Stomach smooth muscle (tissue), 2 donors: ENCODE results near the gene CTAGE4.
"Not testable (repeated sequence)": the region's sequence is repeated elsewhere in the genome, so short reads cannot be mapped to it uniquely, and the experiment has no call there.

Source experiments
- H3K27ac ChIP-seq: one replicate; pipeline ENCODE4 v1.7.0; 2013; ENCODE audit warnings: mild to moderate bottlenecking, low read length, inconsistent platforms
- H3K27me3 ChIP-seq, 2 donors: one replicate each; pipeline ENCODE4 v1.7.0; 2013; ENCODE audit warnings: low read length in 2 of 2; ENCODE audit not compliant: insufficient read depth in 2 of 2, control insufficient read depth in 1 of 2
- H3K36me3 ChIP-seq, 2 donors: one replicate each; pipeline ENCODE4 v1.7.0; 2013; ENCODE audit warnings: low read length in 2 of 2; ENCODE audit not compliant: control insufficient read depth in 2 of 2, insufficient read depth in 2 of 2
- H3K4me1 ChIP-seq: one replicate; pipeline ENCODE4 v1.7.0; 2013; ENCODE audit warnings: low read length; ENCODE audit not compliant: control insufficient read depth, insufficient read depth
- H3K4me3 ChIP-seq, 2 donors: one replicate each; pipeline ENCODE4 v1.7.0; 2013; ENCODE audit warnings: low read length in 2 of 2
- H3K9ac ChIP-seq, 2 donors: one replicate each; pipeline ENCODE4 v1.7.0; 2013; ENCODE audit warnings: low read length in 2 of 2, mild to moderate bottlenecking in 1 of 2
- H3K9me3 ChIP-seq, 2 donors: one replicate each; pipeline ENCODE4 v1.7.0; 2013; ENCODE audit warnings: low read length in 2 of 2; ENCODE audit not compliant: control insufficient read depth in 2 of 2
- donor health status: healthy.
- donor health status: Pancreatic carcinoma.

Gene CTAGE4

GRCh38 chr7:144183166-144183565, at the start of gene CTAGE4:
Gene CTAGE4, plus strand, starts transcription at chr7:144183466. Its CDS starts 38 bp downstream, at chr7:144183504.
- not testable (repeated sequence) for H3K9me3 ChIP-seq, H3K27ac ChIP-seq, H3K27me3 ChIP-seq, H3K36me3 ChIP-seq, H3K4me3 ChIP-seq, H3K4me1 ChIP-seq, H3K9ac ChIP-seq

GRCh38 chr7:144134116-144134515, 49.1 kb upstream of the CTAGE4 start:
- Histone ChIP-seq H3K4me3 (no peak overlapping the region), H3K9ac (no peak overlapping the region), H3K9me3 (no peaks in the 10 kb centered on the region), H3K36me3 (no peaks in the 10 kb centered on the region), H3K4me1 (no peaks in the 10 kb centered on the region), H3K27ac (no peak overlapping the region), H3K27me3 (no peaks in the 10 kb centered on the region)

- Histone ChIP-seq H3K36me3 (no peaks in the 10 kb centered on the region), H3K4me3 (no peak overlapping the region), H3K27ac (no peak overlapping the region), H3K4me1 (no peaks in the 10 kb centered on the region), H3K9ac (no peak overlapping the region), H3K9me3 (no peaks in the 10 kb centered on the region), H3K27me3 (no peaks in the 10 kb centered on the region)
Observed at GRCh38 chr7:144137501-144137900, 45.8 kb upstream of the CTAGE4 start.

- no peaks in the 10 kb centered on the region for H3K36me3 ChIP-seq
- H3K9ac ChIP-seq = no peak overlapping the region
- peaks cover 2 to 5% of the 10 kb centered on the region in 2 donors for H3K9me3 ChIP-seq
- H3K4me3 ChIP-seq = no peak overlapping the region
- no peaks in the 10 kb centered on the region for H3K4me1 ChIP-seq
- no peak overlapping the region for H3K27ac ChIP-seq
- no peaks in the 10 kb centered on the region for H3K27me3 ChIP-seq
Observed at GRCh38 chr7:144142187-144142586, 41.1 kb upstream of the CTAGE4 start.

- Histone ChIP-seq H3K4me1 (no peaks in the 10 kb centered on the region), H3K9me3 (peaks cover 6 to 9% of the 10 kb centered on the region in 2 donors), H3K27me3 (no peaks in the 10 kb centered on the region), H3K4me3 (no peak overlapping the region), H3K36me3 (no peaks in the 10 kb centered on the region), H3K27ac (no peak overlapping the region), H3K9ac (no peak overlapping the region)
Observed at GRCh38 chr7:144144426-144144825, 38.8 kb upstream of the CTAGE4 start.

GRCh38 chr7:144148224-144148827, 34.9 kb upstream of the CTAGE4 start:
- no peak overlapping the region for H3K27ac ChIP-seq
- H3K9ac ChIP-seq = no peak overlapping the region
- no peaks in the 10 kb centered on the region for H3K36me3 ChIP-seq
- no peak overlapping the region for H3K4me3 ChIP-seq
- no peaks in the 10 kb centered on the region for H3K27me3 ChIP-seq
- H3K9me3 ChIP-seq = peaks cover 6 to 9% of the 10 kb centered on the region in 2 donors
- no peaks in the 10 kb centered on the region for H3K4me1 ChIP-seq

- no peaks in the 10 kb centered on the region for H3K9me3 ChIP-seq
- no peaks in the 10 kb centered on the region for H3K27me3 ChIP-seq
- H3K27ac ChIP-seq = no peak overlapping the region
- H3K4me1 ChIP-seq = no peaks in the 10 kb centered on the region
- no peak overlapping the region for H3K9ac ChIP-seq
- no peak overlapping the region for H3K4me3 ChIP-seq
- no peaks in the 10 kb centered on the region for H3K36me3 ChIP-seq
Observed at GRCh38 chr7:144158861-144159260, 24.4 kb upstream of the CTAGE4 start.

GRCh38 chr7:144164784-144165183, 18.5 kb upstream of the CTAGE4 start:
- Histone ChIP-seq H3K4me1 (no peaks in the 10 kb centered on the region), H3K4me3 (no peak overlapping the region), H3K27ac (no peak overlapping the region), H3K9ac (no peak overlapping the region), H3K9me3 (no peaks in the 10 kb centered on the region), H3K36me3 (no peaks in the 10 kb centered on the region), H3K27me3 (no peaks in the 10 kb centered on the region)

- not testable (repeated sequence) for H3K9ac ChIP-seq, H3K27me3 ChIP-seq, H3K36me3 ChIP-seq, H3K27ac ChIP-seq, H3K4me1 ChIP-seq, H3K9me3 ChIP-seq, H3K4me3 ChIP-seq
Observed at GRCh38 chr7:144171594-144172350, 11.5 kb upstream of the CTAGE4 start.

GRCh38 chr7:144174613-144175012, 8.7 kb upstream of the CTAGE4 start:
- Histone ChIP-seq H3K27ac (no peak overlapping the region), H3K4me3 (no peak overlapping the region), H3K9ac (no peak overlapping the region), H3K9me3 (no peaks in the 10 kb centered on the region), H3K27me3 (no peaks in the 10 kb centered on the region), H3K4me1 (no peaks in the 10 kb centered on the region), H3K36me3 (no peaks in the 10 kb centered on the region)
